ENCODE results near the gene CIAO2A.

- TF ChIP-seq CTCF (IDR thresholded peaks at IDR 0.05) (no peak), ZFX (IDR thresholded peaks at IDR 0.05; ENCODE audit: borderline replicate concordance) (no peak)
These were observed 8.9 kb upstream of the CIAO2A start for GRCh38 chr15:64102497-64102896.
